ENCODE results near the gene SRSF7. TPM values are rescaled to one million over a fixed set of nuclear protein-coding genes. Genes with fewer than 3 reads are reported as not detected.
A peak's percentile ranks its signal among the peaks of the same experiment; 100 is the strongest.
"Not testable (repeated sequence)": the region's sequence is repeated elsewhere in the genome, so short reads cannot be mapped to it uniquely, and the experiment has no call there.

Gene SRSF7
- polyA plus RNA-seq (ENCODE audit: insufficient read length in 4 of 4) = 100 to 1,000 TPM; 238 to 248 (median 241) TPM

GRCh38 chr2:38750891-38751595 lies at the start of gene SRSF7:
Gene SRSF7, minus strand, starts transcription at chr2:38751361. Its CDS starts 105 bp downstream, at chr2:38751256.
- DNase-seq (ENCODE audit: low read depth in 4 of 4, low spot score in 3 of 4) = peak; percentile 98 to 100 (median 100)

GRCh38 chr2:38797953-38798352 lies 46.8 kb upstream of the SRSF7 start:
- no peak for DNase-seq (ENCODE audit: low read depth in 4 of 4, low spot score in 3 of 4)

GRCh38 chr2:38797250-38797676 lies 46.1 kb upstream of the SRSF7 start:
- DNase-seq (ENCODE audit: low read depth in 4 of 4, low spot score in 3 of 4) = no peak

DNA sequence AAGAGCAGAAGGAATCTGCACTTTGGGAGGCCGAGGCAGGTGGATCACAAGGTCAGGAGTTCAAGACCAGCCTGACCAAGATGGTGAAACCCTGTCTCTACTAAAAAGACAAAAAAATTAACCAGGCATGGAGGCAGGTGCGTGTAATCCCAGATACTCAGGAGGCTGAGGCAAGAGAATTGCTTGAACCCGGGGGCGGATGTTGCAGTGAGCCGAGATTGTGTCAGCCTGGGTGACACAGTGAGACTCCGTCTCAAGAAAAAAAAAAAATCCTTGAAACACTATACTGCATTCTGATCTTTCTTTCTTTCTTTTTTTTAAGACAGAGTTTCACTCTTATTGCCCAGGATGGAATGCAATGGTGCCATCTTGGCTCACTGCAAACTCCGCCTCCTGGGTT lies 43.9 kb upstream of the SRSF7 start:
- DNase-seq (ENCODE audit: low read depth in 4 of 4, low spot score in 3 of 4) = not testable (repeated sequence)

DNA sequence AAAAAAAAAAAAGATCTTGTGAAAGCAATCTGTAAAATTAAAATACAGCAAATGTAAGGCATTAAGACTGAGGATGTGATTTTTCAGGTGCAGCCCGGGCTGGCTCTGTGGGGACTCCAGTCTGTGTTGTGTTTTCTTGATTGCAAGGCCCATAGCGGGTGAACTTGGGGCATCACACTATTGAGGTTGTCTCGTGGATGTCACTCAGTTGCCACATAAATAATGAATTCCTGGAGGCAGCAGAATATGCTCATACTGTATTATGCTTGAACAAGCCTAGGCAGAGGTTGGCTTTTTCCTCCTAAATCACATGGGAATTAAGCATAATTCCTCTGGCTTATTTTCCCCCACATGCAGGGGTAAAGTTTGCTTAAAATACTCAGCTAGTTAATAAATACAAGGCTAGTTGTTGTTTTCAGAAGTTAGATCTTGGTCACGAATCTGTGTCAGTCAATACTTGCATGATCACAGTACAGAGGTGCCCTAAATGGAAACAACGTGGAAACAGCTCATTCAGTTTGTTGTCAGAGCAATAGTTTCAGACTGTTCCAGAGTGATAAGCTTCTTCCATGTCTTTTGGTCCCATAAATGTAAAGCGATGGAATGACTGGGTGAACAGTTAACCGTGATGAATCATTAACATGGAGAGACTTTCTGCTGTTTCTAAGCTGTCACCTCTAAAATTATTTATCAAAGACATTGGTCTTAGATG lies 43.2 kb upstream of the SRSF7 start:
- DNase-seq (ENCODE audit: low read depth in 4 of 4, low spot score in 3 of 4) = no peak

- DNase-seq (ENCODE audit: low read depth in 4 of 4, low spot score in 3 of 4) = no peak
These were observed 42.4 kb upstream of the SRSF7 start for GRCh38 chr2:38793511-38793910.

GRCh38 chr2:38792751-38793150 lies 41.6 kb upstream of the SRSF7 start:
- no peak for DNase-seq (ENCODE audit: low read depth in 4 of 4, low spot score in 3 of 4)

DNA sequence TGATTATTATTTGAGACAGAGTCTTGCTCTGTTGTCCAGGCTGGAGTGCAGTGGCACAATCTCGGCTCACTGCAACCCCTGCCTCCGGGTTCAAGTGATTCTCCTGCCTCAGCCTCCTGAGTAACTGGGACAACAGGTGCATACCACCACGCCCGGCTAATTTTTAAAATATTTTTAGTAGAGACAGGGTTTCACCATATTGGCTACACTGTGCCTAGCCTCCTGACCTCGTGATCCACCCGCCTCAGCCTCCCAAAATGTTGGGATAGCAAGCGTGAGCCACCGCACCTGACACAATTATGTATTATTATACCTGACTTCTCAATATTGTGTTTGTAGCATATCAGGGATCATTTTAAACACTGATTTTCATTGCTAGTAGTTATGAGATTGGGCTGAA lies 41.2 kb upstream of the SRSF7 start:
- not testable (repeated sequence) for DNase-seq (ENCODE audit: low read depth in 4 of 4, low spot score in 3 of 4)

DNA sequence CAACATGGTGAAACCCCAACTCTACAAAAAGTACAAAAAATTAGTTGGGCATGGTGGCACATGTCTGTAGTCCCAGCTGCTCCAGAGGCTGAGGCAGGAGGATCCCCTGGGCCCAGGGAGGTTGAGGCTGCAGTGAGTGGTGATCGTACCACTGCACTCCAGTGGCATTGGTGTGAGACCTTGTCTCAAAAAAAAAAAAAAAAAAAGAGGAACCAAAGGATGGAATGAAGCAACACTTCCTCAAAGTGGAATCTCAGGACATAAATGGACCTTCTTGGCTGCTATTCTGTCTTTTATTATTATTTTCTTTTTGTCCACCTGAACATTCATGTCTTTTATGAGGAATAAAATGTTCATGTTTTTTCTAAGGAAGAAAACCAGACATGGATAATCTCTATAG lies 40.6 kb upstream of the SRSF7 start:
- DNase-seq (ENCODE audit: low read depth in 4 of 4, low spot score in 3 of 4) = no peak

DNA sequence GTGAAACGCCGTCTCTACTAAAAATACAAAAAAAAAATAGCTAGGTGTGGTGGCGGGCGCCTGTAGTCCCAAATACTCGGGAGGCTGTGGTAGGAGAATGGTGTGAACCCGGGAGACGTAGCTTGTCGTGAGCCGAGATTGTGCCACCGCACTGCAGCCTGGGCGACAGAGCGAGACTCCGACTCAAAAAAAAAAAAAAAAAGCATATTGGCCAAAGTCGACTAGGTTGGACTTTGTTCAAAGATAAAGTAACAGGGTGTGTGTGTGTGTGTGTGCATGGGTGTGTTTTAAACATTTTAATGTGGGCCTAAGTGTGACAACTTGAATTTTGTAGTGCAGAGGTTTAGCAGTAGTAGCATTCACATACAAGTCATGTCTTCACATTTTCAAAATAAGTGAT lies 38.5 kb upstream of the SRSF7 start:
- DNase-seq (ENCODE audit: low read depth in 4 of 4, low spot score in 3 of 4) = no peak

GRCh38 chr2:38788306-38788705 lies 37.1 kb upstream of the SRSF7 start:
- DNase-seq (ENCODE audit: low read depth in 4 of 4, low spot score in 3 of 4) = no peak

GRCh38 chr2:38783586-38783985 lies 32.4 kb upstream of the SRSF7 start:
- DNase-seq (ENCODE audit: low read depth in 4 of 4, low spot score in 3 of 4) = no peak

GRCh38 chr2:38778687-38779082 lies 27.5 kb upstream of the SRSF7 start:
- DNase-seq (ENCODE audit: low read depth in 4 of 4, low spot score in 3 of 4) = no peak

DNA sequence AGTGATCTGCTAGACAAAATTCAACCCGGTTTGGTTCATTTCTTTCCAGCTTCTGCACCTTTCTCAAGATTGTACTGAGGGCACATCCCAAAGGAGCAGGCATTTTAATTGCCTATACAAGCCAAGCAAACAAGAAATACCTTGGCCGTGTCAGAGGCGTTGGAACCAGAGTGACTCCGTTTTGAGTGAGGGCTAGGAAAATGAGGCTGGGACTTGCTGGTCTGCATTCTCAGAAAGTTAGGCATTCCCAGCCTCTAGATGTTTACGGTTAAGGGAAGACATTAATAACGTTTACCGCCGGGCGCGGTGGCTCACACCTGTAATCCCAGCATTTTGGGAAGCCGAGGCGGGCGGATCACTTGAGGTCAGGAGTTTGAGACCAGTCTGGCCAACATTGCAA lies 25.4 kb upstream of the SRSF7 start:
- DNase-seq (ENCODE audit: low read depth in 4 of 4, low spot score in 3 of 4) = no peak

- no peak for DNase-seq (ENCODE audit: low read depth in 4 of 4, low spot score in 3 of 4)
These were observed 24.7 kb upstream of the SRSF7 start for GRCh38 chr2:38775921-38776225.

DNA sequence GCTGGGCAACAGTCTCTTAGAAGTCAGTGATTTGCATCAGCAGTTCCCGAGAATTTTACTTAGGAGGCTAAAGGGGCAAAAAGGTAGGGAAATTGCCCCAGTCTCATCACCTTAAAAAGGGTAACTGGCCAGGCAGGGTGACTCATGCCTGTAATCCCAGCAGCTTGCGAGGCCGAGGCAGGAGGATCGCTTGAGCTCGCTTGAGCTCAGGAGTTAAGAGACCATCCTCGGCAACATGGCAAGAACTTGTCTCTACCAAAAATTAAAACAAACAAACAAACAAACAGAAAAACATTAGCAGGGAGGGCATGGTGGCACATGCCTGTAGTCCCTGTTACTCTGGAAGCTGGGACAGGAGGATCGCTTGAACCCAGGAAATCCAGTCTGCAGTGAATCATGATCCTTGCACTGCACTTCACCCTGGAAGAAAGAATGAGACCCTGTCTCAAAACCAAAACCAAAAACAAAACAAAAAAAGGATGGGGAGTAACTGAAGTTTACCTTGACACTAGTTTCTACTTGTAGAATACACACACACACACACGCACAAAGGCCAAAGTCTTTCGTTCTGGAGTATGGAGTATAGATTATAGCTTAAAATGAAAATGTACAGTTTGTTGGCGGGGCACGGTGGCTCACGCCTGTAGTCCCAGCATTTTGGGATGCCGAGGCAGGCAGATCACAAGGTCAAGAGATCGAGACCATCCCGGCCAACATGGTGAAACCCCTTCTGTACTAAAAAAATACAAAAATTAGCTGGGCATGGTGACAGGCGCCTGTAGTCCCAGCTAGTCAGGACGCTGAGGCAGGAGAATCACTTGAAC lies 24.1 kb upstream of the SRSF7 start:
- DNase-seq (ENCODE audit: low read depth in 4 of 4, low spot score in 3 of 4) = no peak

DNA sequence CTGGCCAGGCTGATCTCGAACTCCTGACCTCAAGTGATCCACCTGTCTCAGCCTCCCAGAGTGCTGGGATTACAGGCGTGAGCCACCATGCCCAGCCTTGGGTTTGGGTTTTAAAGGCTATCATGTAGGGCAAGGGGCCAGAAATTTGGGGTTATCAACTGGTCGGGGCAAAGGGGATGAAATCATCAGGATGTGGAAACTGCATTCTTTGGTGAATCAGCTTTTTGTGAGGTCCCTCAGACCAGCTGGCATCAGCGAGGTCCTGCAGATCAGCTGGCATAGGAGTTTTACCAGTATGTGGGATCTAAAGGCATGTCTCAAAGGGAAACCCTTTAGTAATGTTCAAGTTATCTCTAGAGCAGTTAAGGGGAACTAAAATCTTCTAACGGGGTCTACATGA lies 20.5 kb upstream of the SRSF7 start:
- DNase-seq (ENCODE audit: low read depth in 4 of 4, low spot score in 3 of 4) = no peak

DNA sequence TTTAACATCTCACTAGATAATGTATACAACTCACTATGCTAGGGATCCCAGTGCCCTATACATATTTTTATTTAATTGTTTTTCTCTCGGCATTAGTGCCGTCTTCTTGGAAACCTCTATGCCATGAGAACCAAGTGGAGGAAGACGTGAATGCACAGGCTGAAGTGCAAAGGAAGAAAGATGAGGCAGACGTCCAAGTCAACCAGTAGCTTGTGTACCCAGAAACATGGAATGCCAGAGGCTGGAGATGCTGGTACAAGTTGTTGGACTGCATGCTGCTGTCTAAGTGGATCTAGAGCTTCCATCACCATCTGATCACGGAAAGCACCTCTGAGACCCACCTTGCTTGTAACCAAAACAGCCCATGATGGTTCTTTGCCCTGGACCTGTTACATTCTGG lies 14.4 kb upstream of the SRSF7 start:
- DNase-seq (ENCODE audit: low read depth in 4 of 4, low spot score in 3 of 4) = no peak

DNA sequence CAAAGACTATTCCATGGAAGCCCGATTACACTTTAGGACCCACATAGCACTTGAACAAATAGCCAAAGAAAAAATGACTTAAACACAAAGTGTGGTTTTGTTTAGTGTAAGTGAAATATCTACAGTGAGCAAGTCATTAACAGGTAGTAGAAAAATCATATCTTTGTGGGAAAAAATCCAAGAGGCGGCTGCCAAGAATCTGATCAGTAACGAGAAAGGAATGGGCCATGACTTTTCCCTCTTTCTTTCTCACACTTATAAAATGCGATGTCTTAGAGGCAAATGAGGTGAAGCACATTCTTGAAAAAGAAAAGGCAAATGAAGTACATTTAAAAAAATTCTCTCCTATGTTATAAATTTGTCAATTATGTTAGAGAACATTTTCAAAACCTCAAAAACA lies 14.0 kb upstream of the SRSF7 start:
- no peak for DNase-seq (ENCODE audit: low read depth in 4 of 4, low spot score in 3 of 4)

DNA sequence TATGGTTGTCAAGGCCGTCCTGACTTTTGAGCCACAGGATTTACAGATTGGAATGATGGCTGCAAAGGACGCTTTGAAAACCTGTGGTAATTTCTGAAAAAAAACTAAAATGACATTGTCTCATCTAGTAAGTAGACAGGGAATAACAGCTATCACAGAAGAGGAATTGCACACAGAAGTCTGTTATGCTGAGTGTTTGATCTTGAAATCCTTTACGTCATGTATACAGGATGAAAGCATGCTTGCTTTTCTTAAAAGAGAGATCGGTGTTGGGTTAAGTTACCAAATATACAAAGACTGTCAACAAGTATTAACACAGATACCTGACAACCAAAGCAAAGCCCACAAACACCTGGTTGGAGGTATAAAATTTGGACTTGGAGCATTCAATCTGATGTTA lies 12.6 kb upstream of the SRSF7 start:
- DNase-seq (ENCODE audit: low read depth in 4 of 4, low spot score in 3 of 4) = no peak

DNA sequence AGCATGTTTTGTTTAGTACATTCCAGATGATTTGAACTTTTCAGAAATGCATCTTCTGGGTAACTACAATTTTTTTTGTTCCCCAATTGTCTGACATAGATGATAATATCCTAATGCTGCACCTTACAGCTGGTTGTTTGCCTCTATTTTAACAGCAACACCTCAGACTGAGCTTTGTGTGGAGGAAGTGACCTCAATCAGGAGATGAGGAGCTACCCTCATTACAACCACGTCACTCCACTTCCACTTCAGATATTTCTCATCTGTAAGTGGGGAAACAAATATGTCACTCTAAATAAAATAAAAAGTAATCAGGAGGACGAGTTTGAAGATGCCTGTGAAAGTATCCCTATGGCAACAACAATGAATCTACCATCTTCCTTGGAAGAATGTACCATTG lies 12.1 kb upstream of the SRSF7 start:
- no peak for DNase-seq (ENCODE audit: low read depth in 4 of 4, low spot score in 3 of 4)

DNA sequence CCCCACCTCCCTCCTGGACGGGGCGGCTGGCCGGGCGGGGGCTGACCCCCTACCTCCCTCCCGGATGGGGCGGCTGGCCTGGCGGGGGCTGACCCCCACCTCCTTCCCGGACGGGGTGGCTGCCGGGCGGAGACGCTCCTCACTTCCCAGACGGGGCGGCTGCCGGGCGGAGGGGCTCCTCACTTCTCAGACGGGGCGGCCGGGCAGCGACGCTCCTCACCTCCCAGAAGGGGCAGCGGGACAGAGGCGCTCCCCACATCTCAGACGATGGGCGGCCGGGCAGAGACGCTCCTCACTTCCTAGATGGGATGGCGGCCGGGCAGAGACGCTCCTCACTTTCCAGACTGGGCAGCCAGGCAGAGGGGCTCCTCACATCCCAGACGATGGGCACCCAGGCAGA lies 4.7 kb upstream of the SRSF7 start:
- DNase-seq (ENCODE audit: low read depth in 4 of 4, low spot score in 3 of 4) = not testable (repeated sequence)
